ENCODE measurements around the gene OXCT1. TPM values are rescaled to one million over a fixed set of nuclear protein-coding genes. Genes with fewer than 3 reads are reported as not detected.
A peak's percentile ranks its signal among the peaks of the same experiment; 100 is the strongest.

Gene OXCT1
- total and polyA plus RNA-seq, 2 of the 8 experiments (the other 6 are each of a cell fraction or from before 2014, with no cell fraction given) = 10.1 to 28.2 TPM

- H4K20me1 ChIP-seq (replicated peaks in 1 of 2; ENCODE audit: control insufficient read depth in 1 of 2, insufficient read depth in 2 of 2, low read length in 2 of 2) = no peaks in the 10 kb centered on the region
- WGBS, 2 experiments (ENCODE audit: extremely low coverage in 1 of 2, insufficient coverage in 1 of 2, insufficient read length in 1 of 2, insufficient replicate concordance in 2 of 2, low coverage in 1 of 2, low lambda C conversion rate in 2 of 2, missing lambda C conversion rate in 1 of 2) = 88% methylated on average over 2 of the region's 2 CpGs; no CpG with 5 or more reads in 1 of the 2 experiments
- H3K4me1 ChIP-seq (replicated peaks in 1 of 4; ENCODE audit: control insufficient read depth in 3 of 4, insufficient read depth in 4 of 4, low read length in 3 of 4) = no peaks in the 10 kb centered on the region
- ChIA-PET CTCF (ENCODE audit: partially characterized antibody) (interaction anchor here (1.0 to 1.2 kb wide), 3 partner anchors 32 to 122 kb away, joined by 3 to 5 read pairs (median 3); no protein-coding TSS in a partner anchor), POLR2A (ENCODE audit: partially characterized antibody) (no interaction called here)
- no peaks in the 10 kb centered on the region for H3K9me3 ChIP-seq (ENCODE audit: insufficient read depth in 2 of 2, low read depth in 1 of 2, low read length in 1 of 2)
- H3K79me1 ChIP-seq (ENCODE audit: low read depth, low read length) = no peaks in the 10 kb centered on the region
- no peak overlapping the region for H3K4ac ChIP-seq (replicated peaks; ENCODE audit: insufficient read length, low read depth, low read length)
- no peak overlapping the region for H2BK120ac ChIP-seq (replicated peaks; ENCODE audit: low read depth, low read length)
- H3K36me3 ChIP-seq (ENCODE audit: control insufficient read depth in 2 of 4, insufficient read depth in 4 of 4, low read length in 3 of 4) = no peaks in the 10 kb centered on the region
- no peak overlapping the region for H4K5ac ChIP-seq (ENCODE audit: insufficient read length, low read depth, low read length)
- no peaks in the 10 kb centered on the region for H3K79me2 ChIP-seq (ENCODE audit: control insufficient read depth in 1 of 2, insufficient read depth in 2 of 2, low read length in 2 of 2)
- H2BK5ac ChIP-seq (ENCODE audit: low read depth, low read length) = no peak overlapping the region
- H3K56ac ChIP-seq (replicated peaks; ENCODE audit: insufficient read length, low read depth, low read length) = no peak overlapping the region
- no peak overlapping the region for H2BK20ac ChIP-seq (ENCODE audit: low read length)
- no peak overlapping the region for H2AK5ac ChIP-seq (ENCODE audit: low read depth, low read length)
- H2AFZ ChIP-seq (ENCODE audit: low read length) = no peak overlapping the region
- no peak for FAIRE-seq
- no peak overlapping the region for H4K8ac ChIP-seq (ENCODE audit: extremely low read depth, insufficient read depth, low read length)
- H2BK12ac ChIP-seq (ENCODE audit: low read depth, low read length) = no peak overlapping the region
- no peak overlapping the region for H2BK15ac ChIP-seq (ENCODE audit: low read length)
- no peak overlapping the region for H3K4me3 ChIP-seq (ENCODE audit: extremely low read depth in 1 of 4, insufficient read depth in 2 of 4, low read depth in 3 of 4, low read length in 4 of 4)
- H3K4me2 ChIP-seq (ENCODE audit: insufficient read depth in 1 of 2, low read depth in 2 of 2, low read length in 2 of 2) = no peak overlapping the region
- no peak overlapping the region for H3K14ac ChIP-seq (ENCODE audit: insufficient read length)
- no peaks in the 10 kb centered on the region for H3K27me3 ChIP-seq (replicated peaks in 1 of 4; ENCODE audit: control insufficient read depth in 3 of 4, extremely low read depth in 1 of 4, insufficient read depth in 3 of 4, low read length in 3 of 4)
- no peaks in the 10 kb centered on the region for H3K23me2 ChIP-seq (ENCODE audit: low read depth, low read length)
- H3K23ac ChIP-seq (ENCODE audit: insufficient read length) = no peak overlapping the region
- H3K9ac ChIP-seq (replicated peaks in 1 of 4; ENCODE audit: extremely low read depth in 1 of 4, low read depth in 3 of 4, low read length in 3 of 4) = peak overlapping the region in 1 of 4 experiments; percentile 34; a peak in 1 of 7 replicates
- DNase-seq (ENCODE audit: low read depth in 1 of 2, low spot score in 2 of 2) = no peak
- H3K27ac ChIP-seq (ENCODE audit: low read depth, low read length) = no peak overlapping the region
- no peak overlapping the region for H4K91ac ChIP-seq (replicated peaks; ENCODE audit: insufficient read length, low read length)
- no peak overlapping the region for H3K18ac ChIP-seq (ENCODE audit: extremely low read depth, low read length)
- TF ChIP-seq RXRA (IDR thresholded peaks at IDR 0.05; ENCODE audit: insufficient read depth, low read depth, low read length) (no peak), EGR1 (IDR thresholded peaks at IDR 0.05; ENCODE audit: borderline replicate concordance, low read depth, low read length) (no peak), SIX5 (IDR thresholded peaks at IDR 0.05; ENCODE audit: low read depth, low read length) (no peak), RFX5 (IDR thresholded peaks at IDR 0.05; ENCODE audit: borderline replicate concordance, low read depth, low read length) (no peak), CREB1 (IDR thresholded peaks at IDR 0.05) (no peak), KDM4A (IDR thresholded peaks at IDR 0.05; ENCODE audit: low read depth, low read length, severe bottlenecking) (no peak), SIN3A (conservative IDR thresholded peaks at IDR 0.05 in 1 of 2, IDR thresholded peaks at IDR 0.05 in 1 of 2; ENCODE audit: low read depth in 1 of 2, low read length in 2 of 2) (no peak), POU5F1 (IDR thresholded peaks at IDR 0.05; ENCODE audit: low read depth, low read length) (no peak), GTF2F1 (IDR thresholded peaks at IDR 0.05; ENCODE audit: borderline replicate concordance, low read depth, low read length) (no peak), BCL11A (IDR thresholded peaks at IDR 0.05; ENCODE audit: low read depth in 2 of 2, low read length in 2 of 2) (no peak), CTCF (IDR thresholded peaks at IDR 0.05; ENCODE audit: control extremely low read depth in 1 of 3, insufficient read depth in 1 of 3, low read depth in 1 of 3, low read length in 3 of 3) (no peak), SP2 (IDR thresholded peaks at IDR 0.05; ENCODE audit: low read length) (no peak)
Observed at GRCh38 chr5:41721516-41721915, 148.7 kb downstream of the OXCT1 start.

All from H1 (cell line).